IMR-90 (cell line): ENCODE results near the gene CORO1C. TPM values are rescaled to one million over a fixed set of nuclear protein-coding genes. Genes with fewer than 3 reads are reported as not detected.

Experiments
- ATAC-seq: fragments of 200-7000 bp; cut with Tn5 transposase; 2 replicates; pipeline ENCODE4 v1.9.1; 2020; ENCODE audit warnings: low read depth, mild to moderate bottlenecking, moderate library complexity
- BruUV-seq: library from RNA; stranded (reverse); fragments of 400-500 nt; replicated peaks from 2 replicates; lab custom pipeline; 2021; lab: Mats Ljungman, UMichigan
- CTCF ChIA-PET: fragments of 300-600 bp; formaldehyde crosslinking; extraction: SDS; loops from one replicate; lab custom pipeline; 2021; ENCODE audit warnings: antibody characterized with exemption; lab: Yijun Ruan, JAX
- POLR2A ChIA-PET: fragments of 300-600 bp; sonication (Branson Sonifier 250); formaldehyde crosslinking; loops from one replicate; lab custom pipeline; 2022; ENCODE audit warnings: antibody characterized with exemption; ENCODE audit not compliant: unreplicated experiment; lab: Charles Lee
- DNase-seq: peaks from one replicate; pipeline ENCODE4 v3.0.0; 2013
- H2AFZ ChIP-seq: replicated peaks from 2 replicates; pipeline ENCODE3; 2013; ENCODE audit warnings: low read length, mild to moderate bottlenecking; ENCODE audit not compliant: poor library complexity
- H2AK5ac ChIP-seq: 2 replicates; pipeline ENCODE4 v1.6.1; 2013; ENCODE audit warnings: low read depth, low read length, inconsistent platforms
- H2AK9ac ChIP-seq: replicated peaks from 2 replicates; pipeline ENCODE3; 2013; ENCODE audit warnings: mild to moderate bottlenecking, low read depth, low read length, moderate library complexity; ENCODE audit not compliant: poor library complexity
- H2BK120ac ChIP-seq: 2 replicates; pipeline ENCODE4 v1.6.1; 2013; ENCODE audit warnings: low read depth, low read length, inconsistent platforms
- H2BK15ac ChIP-seq: 3 replicates; pipeline ENCODE4 v1.6.1; 2013; ENCODE audit warnings: low read depth, low read length, inconsistent platforms
- H2BK20ac ChIP-seq: 2 replicates; pipeline ENCODE4 v1.6.1; 2013; ENCODE audit warnings: low read depth, mild to moderate bottlenecking, inconsistent platforms, low read length, moderate library complexity
- H2BK5ac ChIP-seq: 2 replicates; pipeline ENCODE4 v1.6.1; 2013; ENCODE audit warnings: mild to moderate bottlenecking, low read depth, low read length, inconsistent platforms; ENCODE audit not compliant: poor library complexity, severe bottlenecking
- H3K14ac ChIP-seq: replicated peaks from 2 replicates; pipeline ENCODE4 v1.6.1; 2013; ENCODE audit warnings: low read depth, low read length, inconsistent platforms
- H3K18ac ChIP-seq: 2 replicates; pipeline ENCODE4 v1.6.1; 2013; ENCODE audit warnings: low read depth, low read length, control low read depth
- H3K23ac ChIP-seq: 2 replicates; pipeline ENCODE4 v1.6.1; 2013; ENCODE audit warnings: low read depth, low read length, inconsistent platforms
- H3K27ac ChIP-seq: 2 replicates; pipeline ENCODE4 v1.5.1; 2013; ENCODE audit warnings: mild to moderate bottlenecking, control low read depth, low read length; ENCODE audit not compliant: insufficient read depth
- H3K27me3 ChIP-seq: 2 replicates; pipeline ENCODE4 v1.6.1; 2013; ENCODE audit warnings: low read length; ENCODE audit not compliant: control insufficient read depth, insufficient read depth
- H3K36me3 ChIP-seq: 2 replicates; pipeline ENCODE4 v1.6.1; 2013; ENCODE audit warnings: low read length, mixed read lengths; ENCODE audit not compliant: control insufficient read depth, insufficient read depth
- H3K4ac ChIP-seq: 2 replicates; pipeline ENCODE4 v1.6.1; 2013; ENCODE audit warnings: low read depth, low read length, inconsistent platforms
- H3K4me1 ChIP-seq: 2 replicates; pipeline ENCODE4 v1.6.1; 2013; ENCODE audit warnings: low read length, mixed read lengths; ENCODE audit not compliant: control insufficient read depth, insufficient read depth
- H3K4me2 ChIP-seq: 2 replicates; pipeline ENCODE4 v1.6.1; 2013; ENCODE audit warnings: low read depth, mild to moderate bottlenecking, control low read depth, low read length, moderate library complexity
- H3K4me3 ChIP-seq: 2 replicates; pipeline ENCODE4 v1.5.1; 2013; ENCODE audit warnings: low read depth, mild to moderate bottlenecking, control low read depth, low read length, moderate library complexity; ENCODE audit not compliant: insufficient read depth
- H3K56ac ChIP-seq: 2 replicates; pipeline ENCODE4 v1.6.1; 2013; ENCODE audit warnings: low read length, inconsistent platforms; ENCODE audit not compliant: insufficient read depth; ENCODE audit errors: extremely low read depth
- H3K79me1 ChIP-seq, 2 experiments: 2 replicates each; pipeline ENCODE4 v1.6.1; 2013; ENCODE audit warnings: low read length in 2 of 2, inconsistent platforms in 1 of 2, low read depth in 1 of 2
- H3K9ac ChIP-seq: 2 replicates; pipeline ENCODE4 v1.6.1; 2013; ENCODE audit warnings: low read depth, low read length, control low read depth
- H3K9me1 ChIP-seq: 2 replicates; pipeline ENCODE4 v1.6.1; 2013; ENCODE audit warnings: low read length, inconsistent platforms; ENCODE audit not compliant: insufficient read depth
- H3K9me3 ChIP-seq: 2 replicates; pipeline ENCODE4 v1.6.1; 2013; ENCODE audit warnings: low read length; ENCODE audit not compliant: control insufficient read depth, insufficient read depth
- H4K20me1 ChIP-seq: 2 replicates; pipeline ENCODE4 v1.6.1; 2013; ENCODE audit warnings: low read length, inconsistent platforms; ENCODE audit not compliant: insufficient read depth
- H4K5ac ChIP-seq: 2 replicates; pipeline ENCODE4 v1.6.1; 2013; ENCODE audit warnings: mild to moderate bottlenecking, low read depth, low read length, control low read depth
- H4K8ac ChIP-seq, 2 experiments: 2 replicates each; pipeline ENCODE4 v1.6.1; 2013; ENCODE audit warnings: low read depth in 2 of 2, low read length in 2 of 2, control low read depth in 1 of 2, inconsistent platforms in 1 of 2
- H4K91ac ChIP-seq: 2 replicates; pipeline ENCODE4 v1.6.1; 2013; ENCODE audit warnings: low read depth, low read length, inconsistent platforms; ENCODE audit not compliant: insufficient read depth
- BHLHE40 ChIP-seq: fragments of 150-350 bp; IDR thresholded peaks from 2 replicates; pipeline ENCODE4 v1.6.1; 2016; ENCODE audit warnings: mild to moderate bottlenecking, low read depth, low read length
- CHD1 ChIP-seq: IDR thresholded peaks from 2 replicates; pipeline ENCODE4 v1.6.1; 2012; ENCODE audit warnings: low read depth, low read length, improper control_type of control experiment
- ELK1 ChIP-seq: fragments of 150-350 bp; IDR thresholded peaks from 2 replicates; pipeline ENCODE4 v1.6.1; 2016; ENCODE audit warnings: low read depth, mild to moderate bottlenecking, low read length, moderate library complexity, borderline replicate concordance
- POLR2A ChIP-seq: IDR thresholded peaks from 2 replicates; pipeline ENCODE4 v1.6.1; 2012; ENCODE audit warnings: mild to moderate bottlenecking, low read depth, low read length
- RAD21 ChIP-seq: IDR thresholded peaks from 2 replicates; pipeline ENCODE4 v1.6.1; 2012; ENCODE audit warnings: low read length, improper control_type of control experiment
- RFX5 ChIP-seq: IDR thresholded peaks from 2 replicates; pipeline ENCODE4 v1.8.0; 2012; ENCODE audit warnings: low read depth, mild to moderate bottlenecking, low read length, moderate library complexity
- WGBS, 2 experiments: methylation state at CpG; one replicate each; pipeline versions ENCODE4 v1.1.5 to v1.1.7; 2013; ENCODE audit warnings: missing lambda C conversion rate in 2 of 2; ENCODE audit not compliant: insufficient read length in 1 of 2; ENCODE audit errors: extremely low coverage in 2 of 2; 5-methylcytosine and 5-hydroxymethylcytosine counted together
- dilution Hi-C: fragments of 300-500 bp; cut with HindIII; formaldehyde crosslinking; loops from one replicate; pipeline ENCODE4 v1.14.3; 2018; ENCODE audit warnings: low sequenced_read_pairs; ENCODE audit not compliant: unreplicated experiment
- in situ Hi-C: fragments of 300-500 bp; cut with MboI; formaldehyde crosslinking; loops from 3 replicates; pipeline ENCODE4 v1.14.3; 2019; ENCODE audit warnings: low sequenced_read_pairs, inconsistent platforms, mixed read lengths
- intact Hi-C: fragments of 100-400 bp; cut with micrococcal nuclease; formaldehyde crosslinking; loops from 2 replicates; pipeline ENCODE4 v1.10.0; 2022
- polyA plus RNA-seq, 3 experiments: library from polyadenylated mRNA; depleted of rRNA; stranded (reverse); fragments of >200 nt; gene quantifications; 2 replicates each; pipeline ENCODE4 v1.2.3, GENCODE V29; 2012; ENCODE audit warnings: low replicate concordance in 1 of 3
- total RNA-seq: library from RNA; depleted of rRNA; stranded (reverse); fragments of >200 nt; gene quantifications from 2 replicates; pipeline ENCODE4 v1.2.3, GENCODE V29; 2012

Gene CORO1C
- total and polyA plus RNA-seq, 2 of the 4 experiments (the other 2 are of a cell fraction) = 675 to 1,100 TPM

- peaks cover 37% of the 10 kb centered on the region for H4K20me1 ChIP-seq
- H2BK15ac ChIP-seq = peak overlapping the region; percentile 6; the same call in 2 of the 3 replicates
- no peak for DNase-seq
- peak overlapping the region; percentile 92 for H3K14ac ChIP-seq
- H3K4ac ChIP-seq = peak overlapping the region; percentile 88
- peak overlapping the region; percentile 56 to 84 for H4K8ac ChIP-seq
- H3K9me3 ChIP-seq = no peaks in the 10 kb centered on the region
- dilution Hi-C loops = no loop called here
- peak overlapping the region; percentile 91 for H3K18ac ChIP-seq
- H2AFZ ChIP-seq = peak overlapping the region; percentile 70
- WGBS, 2 experiments = 0% methylated on average over 1 of the region's 15 CpGs; no CpG with 5 or more reads in 1 of the 2 experiments
- in situ Hi-C loops = loop anchor here (10.0 kb wide), 1 partner anchor 125 kb away; the partner anchor contains the start of gene SSH1
- peak overlapping the region; percentile 96 for H2AK5ac ChIP-seq
- peak overlapping the region; percentile 85 for H2BK120ac ChIP-seq
- H2BK5ac ChIP-seq = peak overlapping the region; percentile 100
- H4K5ac ChIP-seq = peak overlapping the region; percentile 94
- peaks cover 8% of the 10 kb centered on the region for H3K9me1 ChIP-seq
- peak; percentile 87 for TF ChIP-seq CHD1
- peak; percentile 53 for TF ChIP-seq POLR2A
- 0 out of 2 replicates have a peak, but pooled peaks have one; percentile 10 for TF ChIP-seq BHLHE40
- 0 out of 2 replicates have a peak, but pooled peaks have one; percentile 7 for TF ChIP-seq RAD21
- no peak for TF ChIP-seq RFX5
- no peak for TF ChIP-seq ELK1
- H3K4me2 ChIP-seq = peak overlapping the region; percentile 80
- peaks cover 4 to 17% of the 10 kb centered on the region in 2 experiments; a peak in 3 of 4 replicates for H3K79me1 ChIP-seq
- peak overlapping the region; percentile 83 for H4K91ac ChIP-seq
- peak overlapping the region; percentile 90 for H3K4me3 ChIP-seq
- intact Hi-C loops = loop anchor here (1.0 to 5.0 kb wide), 5 partner anchors 53 to 363 kb away; partner anchors contain the start of genes ALKBH2 and ISCU
- ChIA-PET POLR2A (interaction anchor here (0.6 to 1.0 kb wide), 4 partner anchors 8 to 72 kb away, joined by 3 to 19 read pairs (median 4); no protein-coding TSS in a partner anchor), CTCF (interaction anchor here (1.0 kb wide), 1 partner anchor 65 kb away, joined by 4 read pairs; no protein-coding TSS in a partner anchor)
- H3K9ac ChIP-seq = peak overlapping the region; percentile 97
- peaks cover 2% of the 10 kb centered on the region; the same call in 1 of the 2 replicates for H3K36me3 ChIP-seq
- H3K4me1 ChIP-seq = peaks cover 13% of the 10 kb centered on the region
- H3K56ac ChIP-seq = peak overlapping the region; percentile 97
- H2BK20ac ChIP-seq = 0 out of 2 replicates have a peak overlapping the region, but pooled peaks have one; percentile 23
- ATAC-seq = no peak
- TSS peak; percentile 43 for BruUV-seq
- peak overlapping the region; percentile 99 for H3K27ac ChIP-seq
- H3K27me3 ChIP-seq = no peaks in the 10 kb centered on the region
- H3K23ac ChIP-seq = peak overlapping the region; percentile 92
- peak overlapping the region; percentile 95 for H2AK9ac ChIP-seq
Measured at GRCh38 chr12:108729612-108730364, 1.5 kb downstream of the CORO1C start.
